NCI-H69 (cell line): Measurements from ENCODE around the gene TNS4.
A peak's percentile ranks its signal among the peaks of the same experiment; 100 is the strongest.

Experiments used
- DNase-seq: peaks from one replicate; lab custom pipeline; 2025; lab: John Stamatoyannopoulos, UW

Gene TNS4

DNA sequence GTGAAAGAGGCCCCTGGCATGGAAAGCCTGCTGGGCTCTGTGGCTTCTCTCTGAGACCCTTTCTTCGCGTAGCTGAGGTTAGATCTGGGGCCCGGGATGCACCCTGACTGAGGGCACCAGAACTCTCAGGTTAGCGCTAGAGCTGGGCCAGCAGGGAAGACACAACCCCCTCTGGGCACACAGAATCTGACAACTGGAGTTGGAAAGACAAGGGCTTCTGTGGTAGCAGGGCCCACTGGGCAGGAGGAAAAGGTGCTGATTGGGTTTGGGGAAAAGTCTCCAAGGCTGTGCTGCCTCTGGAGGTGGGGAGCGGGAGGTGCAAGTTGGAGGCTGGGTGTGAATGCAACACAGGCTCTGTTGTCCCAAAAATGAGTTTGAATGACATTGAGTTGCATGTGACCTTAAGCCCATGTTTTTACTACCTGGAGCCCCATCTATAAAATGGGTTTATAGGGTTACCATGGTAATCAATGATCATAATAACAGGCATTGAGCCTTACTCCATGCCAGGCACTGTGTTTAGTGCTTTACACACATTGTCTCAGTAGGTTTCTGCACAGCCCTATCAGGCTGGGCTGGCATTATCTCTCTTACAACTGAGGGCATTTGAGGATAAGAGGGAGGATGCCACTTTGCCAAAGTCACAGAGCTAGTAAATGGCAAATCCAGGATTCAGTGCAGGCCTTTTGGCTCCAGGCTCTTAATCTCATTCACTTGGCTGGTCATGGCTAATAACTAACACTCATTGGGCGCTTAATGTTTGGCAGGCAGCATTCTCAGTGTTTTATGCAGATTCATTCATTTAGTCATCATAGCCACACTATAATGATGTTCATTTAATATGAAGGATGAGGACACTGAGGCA is 67.6 kb downstream of the TNS4 start:
- peak; percentile 42 for DNase-seq

DNA sequence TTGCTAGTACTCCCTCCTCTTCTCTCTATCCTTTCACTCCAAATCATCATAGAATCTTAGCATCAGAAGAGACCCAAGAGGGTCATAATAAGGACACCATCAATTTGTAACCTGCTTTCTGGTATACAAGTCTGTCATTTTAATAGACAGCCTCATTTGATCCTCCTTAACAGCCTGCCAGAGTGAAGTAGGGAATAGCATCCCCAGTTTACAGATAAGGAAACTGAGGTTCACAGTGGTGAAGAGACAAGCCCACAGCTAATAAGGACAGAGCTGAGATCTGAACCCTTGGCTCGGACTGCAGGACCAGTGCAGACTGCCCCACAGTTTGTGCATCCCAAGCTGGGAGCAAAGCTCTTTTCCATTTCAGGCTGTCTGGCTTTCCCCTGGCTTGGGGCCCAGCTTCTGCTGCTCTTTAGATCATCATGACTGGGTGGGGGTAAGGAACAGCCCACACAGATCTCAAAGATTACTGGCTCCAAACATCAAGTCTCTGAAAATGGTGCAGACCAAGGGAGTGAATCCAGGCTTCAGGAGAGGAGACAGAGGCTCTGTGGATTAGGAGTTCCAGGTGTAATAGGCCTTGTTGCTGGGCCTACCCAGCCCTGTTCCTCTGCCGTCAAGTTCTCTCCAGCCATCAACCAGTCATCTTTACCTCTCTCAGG is 68.4 kb downstream of the TNS4 start:
- DNase-seq: no peak

DNA sequence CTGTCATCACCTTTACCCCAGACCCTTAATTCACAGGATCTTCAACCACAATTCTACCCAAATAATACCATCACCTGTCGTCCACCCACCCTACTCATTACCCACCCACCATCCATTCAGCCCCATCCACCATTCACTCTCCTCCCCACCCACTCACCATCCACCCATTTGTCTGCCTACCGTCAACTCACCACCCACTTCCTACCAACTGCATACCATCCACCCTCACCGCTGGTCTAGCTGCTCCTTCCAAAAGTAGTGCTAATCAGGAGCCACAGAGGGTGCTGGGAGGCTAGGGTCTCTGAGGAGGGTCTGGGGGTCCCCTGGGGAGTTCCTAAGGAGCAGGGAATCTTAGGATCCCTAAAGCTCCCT is 70.2 kb downstream of the TNS4 start:
- no peak for DNase-seq

DNA sequence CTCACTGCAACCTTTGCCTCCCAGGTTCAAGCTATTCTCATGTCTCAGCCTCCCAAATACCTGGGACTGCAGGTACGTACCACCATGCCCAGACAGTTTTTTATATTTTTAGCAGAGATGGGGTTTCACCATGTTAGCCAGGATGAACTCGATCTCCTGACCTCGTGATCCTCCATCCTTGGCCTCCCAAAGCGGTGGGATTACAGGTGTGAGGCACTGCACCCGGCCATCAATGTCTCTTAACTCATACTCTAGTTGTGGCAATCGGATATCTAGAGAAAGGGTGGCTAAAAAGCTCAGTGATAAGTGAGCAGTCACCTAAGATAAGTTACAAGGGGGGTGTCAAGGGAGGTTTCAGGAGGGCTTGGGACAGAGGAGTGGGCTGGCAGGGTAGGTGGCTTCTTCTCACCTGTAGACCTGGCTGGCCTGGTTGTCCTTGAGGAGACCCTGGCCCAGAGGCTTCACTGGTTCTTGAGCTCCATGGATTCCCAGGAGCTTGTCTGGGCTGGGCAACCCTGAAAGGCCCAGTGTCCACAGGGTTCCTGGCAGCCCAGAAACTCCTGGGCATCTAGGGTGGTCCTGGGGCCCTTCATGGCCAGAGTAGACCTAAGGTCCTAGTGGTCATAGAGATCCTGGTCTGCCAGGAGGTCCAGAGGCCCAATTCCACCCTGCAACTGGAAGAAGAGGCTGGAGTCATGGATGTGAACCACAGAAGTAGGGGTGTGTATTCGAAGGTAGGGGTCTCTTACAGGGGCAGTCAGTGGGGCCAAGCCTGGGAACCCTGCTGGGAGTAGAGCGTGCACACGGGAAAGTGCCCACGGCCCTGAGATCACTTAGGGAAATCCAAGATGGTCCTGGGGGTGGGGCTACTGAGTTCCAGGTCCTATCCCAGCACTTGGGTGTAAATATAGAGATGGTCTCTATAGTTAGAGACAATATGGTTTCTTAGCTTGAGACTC is 70.9 kb downstream of the TNS4 start:
- DNase-seq: no peak

DNA sequence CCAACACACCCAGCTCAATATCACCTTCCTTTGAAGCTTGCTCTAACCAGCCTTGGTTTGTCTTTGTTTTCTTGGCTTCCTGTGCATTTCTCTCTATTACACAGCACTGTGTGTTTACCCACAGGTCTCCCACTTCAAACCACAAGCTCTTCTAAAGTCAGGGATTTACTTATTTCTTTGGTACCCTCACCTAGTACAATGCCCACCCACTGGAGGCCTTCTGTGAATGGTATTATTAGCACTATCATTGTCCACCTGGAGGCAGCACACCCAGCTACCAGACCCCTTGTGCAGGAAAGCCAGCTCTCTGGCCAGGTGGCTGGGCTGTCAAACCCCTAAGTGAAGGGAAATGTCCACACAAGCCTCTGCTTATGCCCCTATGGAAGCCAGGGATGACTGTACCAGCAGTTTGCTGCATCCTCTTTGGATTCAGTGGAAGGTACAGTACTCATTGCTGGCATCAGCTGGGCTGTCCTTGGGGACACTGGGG is 74.4 kb downstream of the TNS4 start:
- no peak for DNase-seq
